Suprapubic skin (tissue), 3 donors: Measurements from ENCODE around the gene RRP8.

Source experiments
- POLR2A ChIP-seq, 2 donors: fragments of 450-650 bp; IDR thresholded peaks; one replicate each; pipeline ENCODE4 v1.6.1; 2017; ENCODE audit warnings: antibody characterized with exemption in 2 of 2, mild to moderate bottlenecking in 2 of 2, moderate library complexity in 2 of 2
- TF ChIP-seq, protein P1 (sequence below), 2 donors: fragments of 200-600 bp in 1 of 2; fragments of 450-650 bp in 1 of 2; sonication (generic) in 1 of 2; IDR thresholded peaks; one replicate each; pipeline ENCODE4 v1.5.1; 2016 to 2019; ENCODE audit warnings: antibody characterized with exemption in 2 of 2, mild to moderate bottlenecking in 1 of 2, moderate library complexity in 1 of 2

- TF ChIP-seq, protein P1, sequence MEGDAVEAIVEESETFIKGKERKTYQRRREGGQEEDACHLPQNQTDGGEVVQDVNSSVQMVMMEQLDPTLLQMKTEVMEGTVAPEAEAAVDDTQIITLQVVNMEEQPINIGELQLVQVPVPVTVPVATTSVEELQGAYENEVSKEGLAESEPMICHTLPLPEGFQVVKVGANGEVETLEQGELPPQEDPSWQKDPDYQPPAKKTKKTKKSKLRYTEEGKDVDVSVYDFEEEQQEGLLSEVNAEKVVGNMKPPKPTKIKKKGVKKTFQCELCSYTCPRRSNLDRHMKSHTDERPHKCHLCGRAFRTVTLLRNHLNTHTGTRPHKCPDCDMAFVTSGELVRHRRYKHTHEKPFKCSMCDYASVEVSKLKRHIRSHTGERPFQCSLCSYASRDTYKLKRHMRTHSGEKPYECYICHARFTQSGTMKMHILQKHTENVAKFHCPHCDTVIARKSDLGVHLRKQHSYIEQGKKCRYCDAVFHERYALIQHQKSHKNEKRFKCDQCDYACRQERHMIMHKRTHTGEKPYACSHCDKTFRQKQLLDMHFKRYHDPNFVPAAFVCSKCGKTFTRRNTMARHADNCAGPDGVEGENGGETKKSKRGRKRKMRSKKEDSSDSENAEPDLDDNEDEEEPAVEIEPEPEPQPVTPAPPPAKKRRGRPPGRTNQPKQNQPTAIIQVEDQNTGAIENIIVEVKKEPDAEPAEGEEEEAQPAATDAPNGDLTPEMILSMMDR (IDR thresholded peaks at IDR 0.05) = no peak
- TF ChIP-seq POLR2A (IDR thresholded peaks at IDR 0.05) = no peak
Measured at GRCh38 chr11:6615882-6616585, 12.6 kb upstream of the RRP8 start.
